22Rv1 (cell line): ENCODE results near the gene CGB2.
A peak's percentile ranks its signal among the peaks of the same experiment; 100 is the strongest.

Experiments
- H3K27ac ChIP-seq: fragments of 450-650 bp; 2 replicates; pipeline ENCODE4 v1.5.1; 2017
- CTCF ChIP-seq: fragments of 450-650 bp; IDR thresholded peaks from 2 replicates; pipeline ENCODE4 v1.5.1; 2017; ENCODE audit warnings: mild to moderate bottlenecking
- ZFX ChIP-seq: fragments of 450-650 bp; IDR thresholded peaks from 2 replicates; pipeline ENCODE4 v1.6.1; 2017; ENCODE audit warnings: antibody characterized with exemption, borderline replicate concordance

The CGB2 gene

GRCh38 chr19:49065905-49066512 lies 34.3 kb downstream of the CGB2 start:
- TF ChIP-seq ZFX (no peak), CTCF (no peak)
- H3K27ac ChIP-seq = no peak overlapping the region

GRCh38 chr19:49067554-49067953 lies 35.9 kb downstream of the CGB2 start:
- TF ChIP-seq CTCF (no peak), ZFX (no peak)
- H3K27ac ChIP-seq = no peak overlapping the region

GRCh38 chr19:49069026-49069425 lies 37.3 kb downstream of the CGB2 start:
- no peak overlapping the region for H3K27ac ChIP-seq
- TF ChIP-seq ZFX (no peak), CTCF (no peak)

GRCh38 chr19:49070416-49070815 lies 38.7 kb downstream of the CGB2 start:
- TF ChIP-seq CTCF = no peak
- no peak for TF ChIP-seq ZFX
- H3K27ac ChIP-seq = no peak overlapping the region

GRCh38 chr19:49071860-49072547 lies 40.3 kb downstream of the CGB2 start:
- H3K27ac ChIP-seq = no peak overlapping the region
- TF ChIP-seq CTCF (no peak), ZFX (no peak)

- no peak overlapping the region for H3K27ac ChIP-seq
- TF ChIP-seq ZFX (no peak), CTCF (peak; percentile 69)
Observed at GRCh38 chr19:49073514-49074378, 42.1 kb downstream of the CGB2 start.
